ENCODE results near the gene STUB1. TPM values are rescaled to one million over a fixed set of nuclear protein-coding genes. Genes with fewer than 3 reads are reported as not detected.

STUB1 gene
- 102 and 123 TPM in 2 replicates for total RNA-seq (2014; rRNA removed; shearing (Covaris generic))

DNA sequence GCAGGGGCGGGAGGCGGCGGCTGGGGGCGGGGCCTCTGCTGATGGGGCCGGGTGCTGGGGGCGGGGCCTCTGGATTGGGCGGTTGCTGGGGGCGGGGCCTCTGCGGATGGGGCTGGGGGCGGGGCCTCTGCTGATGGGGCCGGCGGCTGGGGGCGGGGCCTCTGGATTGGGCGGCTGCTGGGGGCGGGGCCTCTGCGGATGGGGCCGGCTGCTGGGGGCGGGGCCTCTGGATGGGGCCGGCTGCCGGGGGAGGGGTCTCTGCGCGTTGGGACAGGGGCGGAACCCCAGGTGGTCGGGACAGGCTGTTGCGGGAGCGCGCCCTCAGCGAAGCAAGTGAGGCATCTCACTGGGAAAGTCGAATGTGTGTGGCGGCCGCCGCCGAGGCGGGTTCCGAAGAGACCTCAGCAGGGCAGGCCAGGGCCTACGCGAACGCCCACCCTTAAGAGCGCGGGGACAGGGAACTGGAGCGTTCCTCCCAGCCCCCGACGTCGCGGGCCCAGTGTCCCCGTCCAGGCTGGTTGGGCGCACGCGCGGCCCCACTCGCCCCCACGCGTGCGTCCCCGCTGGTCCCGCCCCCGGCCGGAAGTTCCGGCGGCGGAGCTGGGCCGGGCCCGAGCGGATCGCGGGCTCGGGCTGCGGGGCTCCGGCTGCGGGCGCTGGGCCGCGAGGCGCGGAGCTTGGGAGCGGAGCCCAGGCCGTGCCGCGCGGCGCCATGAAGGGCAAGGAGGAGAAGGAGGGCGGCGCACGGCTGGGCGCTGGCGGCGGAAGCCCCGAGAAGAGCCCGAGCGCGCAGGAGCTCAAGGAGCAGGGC is at the start of gene STUB1:
TSS of gene STUB1 (plus strand) at position 597 of the 811 bp plus-strand sequence. CDS start at position 713, 116 bp downstream.
- DNase-seq (ENCODE audit: low spot score): peak; percentile 55

DNA sequence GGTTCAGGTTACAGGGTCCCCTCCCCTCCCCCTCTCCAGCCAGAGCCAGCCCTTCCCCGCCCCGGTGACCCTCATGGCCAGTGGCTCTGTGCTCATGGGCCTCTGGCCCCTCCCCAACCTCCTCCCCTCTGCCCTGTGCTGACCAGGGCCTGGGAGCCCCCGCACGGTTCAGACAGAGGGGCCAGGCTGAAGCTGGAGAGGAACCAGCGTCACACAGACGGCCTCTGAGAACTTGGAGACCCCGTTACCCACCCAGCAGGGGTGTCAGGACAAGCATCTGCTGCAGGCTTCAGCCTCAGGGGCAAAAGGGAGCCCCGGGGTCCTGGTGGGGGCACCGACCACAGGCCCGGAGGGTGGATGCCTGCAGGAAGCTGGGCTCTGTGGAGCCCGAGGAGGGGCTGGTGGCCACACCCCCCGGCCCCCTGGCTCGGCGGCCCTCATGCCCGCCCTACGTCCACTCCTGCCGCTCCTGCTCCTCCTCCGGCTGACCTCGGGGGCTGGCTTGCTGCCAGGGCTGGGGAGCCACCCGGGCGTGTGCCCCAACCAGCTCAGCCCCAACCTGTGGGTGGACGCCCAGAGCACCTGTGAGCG is 49.3 kb upstream of the STUB1 start, which contains the start of gene WFIKKN1:
TSS of gene WFIKKN1 (plus strand) at position 171 of the 591 bp plus-strand sequence. CDS start at position 440, 269 bp downstream.
- DNase-seq (ENCODE audit: low spot score): no peak

DNA sequence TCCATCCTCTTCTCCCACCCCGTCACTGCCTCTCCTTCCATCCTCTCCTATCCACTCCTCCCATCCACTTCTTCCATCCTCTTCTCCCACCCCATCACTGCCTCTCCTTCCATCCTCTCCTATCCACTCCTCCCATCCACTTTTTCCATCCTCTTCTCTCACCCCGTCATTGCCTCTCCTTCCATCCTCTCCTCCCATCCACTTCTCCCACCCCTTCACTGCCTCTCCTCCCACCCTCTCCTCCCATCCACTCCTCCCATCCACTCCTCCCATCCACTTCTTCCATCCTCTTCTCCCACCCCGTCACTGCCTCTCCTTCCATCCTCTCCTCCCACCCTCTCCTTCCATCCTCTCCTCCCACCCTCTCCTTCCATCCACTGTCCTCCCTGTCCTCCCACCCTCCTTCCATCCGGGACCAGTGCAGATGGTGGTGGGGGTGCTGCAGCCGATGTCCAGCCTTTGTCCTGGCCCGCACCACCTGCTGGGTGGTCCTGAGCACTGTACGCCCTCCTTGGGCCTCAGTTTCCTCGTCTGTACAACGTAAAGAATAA is 48.3 kb upstream of the STUB1 start:
- no peak for DNase-seq (ENCODE audit: low spot score)

DNA sequence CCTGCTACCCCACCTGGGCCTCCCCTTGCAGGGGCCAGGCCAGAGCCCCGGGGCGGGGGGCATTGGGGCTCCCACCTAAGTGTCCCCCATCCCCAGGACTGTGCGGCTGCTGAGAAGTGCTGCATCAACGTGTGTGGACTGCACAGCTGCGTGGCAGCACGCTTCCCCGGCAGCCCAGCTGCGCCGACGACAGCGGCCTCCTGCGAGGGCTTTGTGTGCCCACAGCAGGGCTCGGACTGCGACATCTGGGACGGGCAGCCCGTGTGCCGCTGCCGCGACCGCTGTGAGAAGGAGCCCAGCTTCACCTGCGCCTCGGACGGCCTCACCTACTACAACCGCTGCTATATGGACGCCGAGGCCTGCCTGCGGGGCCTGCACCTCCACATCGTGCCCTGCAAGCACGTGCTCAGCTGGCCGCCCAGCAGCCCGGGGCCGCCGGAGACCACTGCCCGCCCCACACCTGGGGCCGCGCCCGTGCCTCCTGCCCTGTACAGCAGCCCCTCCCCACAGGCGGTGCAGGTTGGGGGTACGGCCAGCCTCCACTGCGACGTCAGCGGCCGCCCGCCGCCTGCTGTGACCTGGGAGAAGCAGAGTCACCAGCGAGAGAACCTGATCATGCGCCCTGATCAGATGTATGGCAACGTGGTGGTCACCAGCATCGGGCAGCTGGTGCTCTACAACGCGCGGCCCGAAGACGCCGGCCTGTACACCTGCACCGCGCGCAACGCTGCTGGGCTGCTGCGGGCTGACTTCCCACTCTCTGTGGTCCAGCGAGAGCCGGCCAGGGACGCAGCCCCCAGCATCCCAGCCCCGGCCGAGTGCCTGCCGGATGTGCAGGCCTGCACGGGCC is 47.5 kb upstream of the STUB1 start:
- no peak for DNase-seq (ENCODE audit: low spot score)

DNA sequence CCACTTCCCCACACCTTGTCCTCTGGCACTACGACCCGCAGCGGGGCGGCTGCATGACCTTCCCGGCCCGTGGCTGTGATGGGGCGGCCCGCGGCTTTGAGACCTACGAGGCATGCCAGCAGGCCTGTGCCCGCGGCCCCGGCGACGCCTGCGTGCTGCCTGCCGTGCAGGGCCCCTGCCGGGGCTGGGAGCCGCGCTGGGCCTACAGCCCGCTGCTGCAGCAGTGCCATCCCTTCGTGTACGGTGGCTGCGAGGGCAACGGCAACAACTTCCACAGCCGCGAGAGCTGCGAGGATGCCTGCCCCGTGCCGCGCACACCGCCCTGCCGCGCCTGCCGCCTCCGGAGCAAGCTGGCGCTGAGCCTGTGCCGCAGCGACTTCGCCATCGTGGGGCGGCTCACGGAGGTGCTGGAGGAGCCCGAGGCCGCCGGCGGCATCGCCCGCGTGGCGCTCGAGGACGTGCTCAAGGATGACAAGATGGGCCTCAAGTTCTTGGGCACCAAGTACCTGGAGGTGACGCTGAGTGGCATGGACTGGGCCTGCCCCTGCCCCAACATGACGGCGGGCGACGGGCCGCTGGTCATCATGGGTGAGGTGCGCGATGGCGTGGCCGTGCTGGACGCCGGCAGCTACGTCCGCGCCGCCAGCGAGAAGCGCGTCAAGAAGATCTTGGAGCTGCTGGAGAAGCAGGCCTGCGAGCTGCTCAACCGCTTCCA is 46.7 kb upstream of the STUB1 start:
- no peak for DNase-seq (ENCODE audit: low spot score)

DNA sequence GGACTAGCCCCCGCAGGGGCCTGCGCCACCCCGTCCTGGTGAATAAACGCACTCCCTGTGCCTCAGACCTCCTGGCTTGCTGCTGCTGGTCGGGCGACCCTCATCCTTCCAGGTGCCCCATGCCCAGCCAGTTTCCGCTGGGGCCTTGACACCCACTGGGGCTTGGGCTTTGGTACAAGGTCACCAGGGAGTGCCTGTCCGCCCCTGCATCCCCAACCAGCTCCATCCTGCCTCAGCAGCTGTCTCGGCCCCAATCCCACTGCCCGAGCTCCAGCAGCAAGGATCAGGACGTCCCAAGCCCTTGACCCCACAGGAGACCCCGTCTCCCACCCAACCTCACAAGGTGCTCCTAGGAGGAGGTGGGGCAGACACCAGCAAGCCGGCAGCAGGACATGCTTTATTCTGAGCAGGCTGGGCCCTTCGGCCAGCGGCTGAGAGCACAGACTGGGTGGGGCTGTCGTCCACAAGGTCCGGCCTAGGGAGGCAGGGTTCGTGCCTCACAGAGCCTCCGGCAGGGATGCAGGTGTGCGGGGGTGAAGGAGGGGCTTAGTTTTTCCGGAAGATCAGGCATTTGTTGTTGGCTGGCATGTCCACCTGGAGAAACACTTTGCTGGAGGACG is 46.0 kb upstream of the STUB1 start:
- DNase-seq (ENCODE audit: low spot score): no peak

DNA sequence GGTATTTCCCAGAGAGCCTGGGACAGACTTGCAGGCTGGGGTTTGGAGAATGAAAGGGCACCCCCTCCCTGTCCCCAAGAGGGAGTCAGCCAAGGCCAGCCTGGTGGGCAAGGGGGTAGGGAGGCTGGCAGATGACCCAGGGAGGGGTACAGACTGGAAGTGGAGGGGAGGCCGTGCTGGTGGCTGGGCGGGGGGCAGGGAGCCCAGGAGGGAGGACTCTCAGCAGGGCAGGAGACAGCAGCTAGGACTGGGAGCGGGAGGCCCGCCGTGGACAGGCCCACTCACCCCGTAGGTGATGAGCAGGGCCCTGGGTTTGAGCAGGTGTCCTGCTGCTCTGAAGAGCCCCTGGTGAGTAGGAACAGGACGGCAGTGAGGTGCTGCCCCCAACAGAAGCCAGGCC is 45.2 kb upstream of the STUB1 start:
- no peak for DNase-seq (ENCODE audit: low spot score)

DNA sequence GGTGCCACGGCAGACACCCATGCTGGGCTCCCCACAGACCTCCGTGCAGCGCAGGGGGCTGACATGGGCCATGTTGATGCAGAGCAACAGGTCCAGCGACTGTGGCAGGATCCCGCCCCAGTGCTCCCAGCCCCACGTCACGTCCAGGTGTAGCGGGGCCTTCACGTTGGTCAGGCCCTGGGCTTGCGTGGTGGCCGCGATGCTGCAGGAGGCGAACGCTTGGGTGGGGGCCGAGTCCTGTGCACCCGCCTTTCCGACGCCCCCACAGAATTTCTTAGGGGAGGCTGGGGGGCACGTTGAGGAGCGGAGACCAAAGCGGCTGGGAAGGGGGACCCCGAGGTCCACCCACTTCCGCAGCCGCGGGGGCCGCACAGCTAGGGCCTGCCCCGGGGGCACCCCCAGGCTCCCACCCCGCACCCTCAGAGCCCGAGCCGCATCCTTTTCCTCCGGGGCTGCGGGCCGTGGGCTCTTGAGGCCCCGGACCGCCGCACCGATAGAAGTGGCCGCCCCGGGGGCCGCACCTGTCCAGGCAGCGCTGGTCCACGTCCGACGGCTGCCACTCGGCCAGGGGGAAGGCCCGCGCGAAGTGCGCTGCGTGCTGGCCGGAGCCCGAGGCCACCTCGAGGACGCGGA is 44.5 kb upstream of the STUB1 start:
- DNase-seq (ENCODE audit: low spot score): no peak

DNA sequence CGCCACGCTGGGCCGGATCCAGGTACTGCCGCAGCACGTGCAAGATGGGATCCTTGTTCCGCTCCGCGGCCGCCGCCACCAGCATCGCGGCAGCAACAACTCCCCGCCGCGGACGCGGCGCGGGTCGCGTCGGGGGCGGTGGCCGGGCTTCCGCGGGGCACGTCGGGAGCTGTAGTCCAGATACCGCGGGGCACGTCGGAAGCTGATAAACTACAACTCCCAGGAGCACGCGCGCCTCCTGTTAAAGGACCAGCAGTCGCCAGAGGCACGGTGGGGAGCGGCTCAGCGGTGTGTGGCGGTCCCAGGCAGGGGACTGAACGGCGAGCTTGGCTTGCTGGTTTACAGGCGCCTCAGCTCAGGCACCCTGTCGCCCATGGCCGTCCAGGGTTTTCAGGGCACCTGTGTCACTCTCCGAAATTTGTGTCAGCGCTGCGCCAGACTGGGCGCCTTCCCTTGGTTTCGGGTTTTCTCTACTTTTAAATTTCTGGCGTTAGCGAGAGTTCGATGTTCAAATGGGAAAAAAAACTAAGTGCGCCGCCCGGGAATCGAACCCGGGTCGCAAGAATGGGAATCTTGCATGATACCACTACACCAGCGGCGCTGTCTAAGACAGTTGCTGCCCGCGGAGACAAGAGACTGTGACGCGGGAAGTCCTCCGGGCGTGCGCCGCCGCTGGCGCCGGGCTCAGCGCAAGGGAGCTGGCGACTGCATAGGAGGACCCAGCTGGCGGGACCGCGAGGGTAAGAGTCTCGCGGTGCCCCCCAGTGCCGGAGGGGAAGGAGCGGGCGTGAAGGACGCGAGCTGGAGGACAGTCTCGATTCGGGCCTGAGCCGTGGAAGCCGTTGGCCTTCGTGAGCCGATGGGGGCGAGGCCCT is 43.8 kb upstream of the STUB1 start, which contains the start of gene METTL26:
TSS of gene METTL26 (minus strand) at position 100 of the 875 bp plus-strand sequence. CDS start at position 85, 15 bp downstream.
- peak; percentile 86 for DNase-seq (ENCODE audit: low spot score)

DNA sequence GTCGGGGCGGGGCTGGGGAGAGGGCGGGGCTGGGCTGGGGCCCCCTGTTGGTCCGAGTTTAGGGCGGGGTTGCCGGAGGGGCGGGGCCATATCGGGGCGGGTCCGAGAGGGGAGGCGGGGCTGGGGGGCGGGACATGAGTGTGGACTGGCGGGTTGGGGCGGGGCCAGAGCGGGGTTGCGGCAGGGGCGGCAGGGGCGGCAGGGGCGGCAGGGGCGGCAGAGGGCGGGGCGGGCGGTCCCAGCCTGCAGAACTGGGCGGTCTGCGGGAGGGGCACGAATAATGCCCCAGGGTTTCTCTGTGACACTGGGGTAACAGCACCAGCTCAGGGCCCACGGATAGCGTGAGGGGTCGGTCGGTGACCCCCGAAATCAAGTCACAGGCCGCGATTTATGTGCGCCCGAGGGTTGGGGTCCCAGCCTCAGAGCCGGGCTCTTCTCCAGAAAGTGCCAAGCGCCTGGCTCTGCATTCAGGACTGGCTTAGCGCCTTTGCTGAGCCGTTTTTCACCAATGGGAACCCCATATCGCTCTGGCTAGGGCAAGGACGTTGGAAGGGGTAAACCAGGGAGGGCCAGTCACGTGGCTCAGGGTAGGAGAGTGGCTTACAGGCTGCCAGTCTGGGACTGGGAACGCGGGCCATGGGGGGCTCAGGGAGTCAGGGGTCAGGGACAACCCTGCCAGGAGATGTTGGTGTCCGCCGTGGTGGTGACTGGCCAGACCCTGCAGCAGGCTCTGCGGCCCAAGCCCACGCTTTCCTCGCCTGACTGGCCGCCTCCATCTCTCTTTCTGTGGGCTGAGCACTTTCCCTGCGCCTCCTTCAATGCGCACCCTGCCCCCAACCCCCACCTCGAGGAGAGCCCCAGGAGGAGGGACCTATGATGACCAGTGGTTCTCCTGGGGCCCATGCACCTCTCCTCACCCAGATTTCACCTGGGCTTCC is 42.9 kb upstream of the STUB1 start:
- no peak for DNase-seq (ENCODE audit: low spot score)

DNA sequence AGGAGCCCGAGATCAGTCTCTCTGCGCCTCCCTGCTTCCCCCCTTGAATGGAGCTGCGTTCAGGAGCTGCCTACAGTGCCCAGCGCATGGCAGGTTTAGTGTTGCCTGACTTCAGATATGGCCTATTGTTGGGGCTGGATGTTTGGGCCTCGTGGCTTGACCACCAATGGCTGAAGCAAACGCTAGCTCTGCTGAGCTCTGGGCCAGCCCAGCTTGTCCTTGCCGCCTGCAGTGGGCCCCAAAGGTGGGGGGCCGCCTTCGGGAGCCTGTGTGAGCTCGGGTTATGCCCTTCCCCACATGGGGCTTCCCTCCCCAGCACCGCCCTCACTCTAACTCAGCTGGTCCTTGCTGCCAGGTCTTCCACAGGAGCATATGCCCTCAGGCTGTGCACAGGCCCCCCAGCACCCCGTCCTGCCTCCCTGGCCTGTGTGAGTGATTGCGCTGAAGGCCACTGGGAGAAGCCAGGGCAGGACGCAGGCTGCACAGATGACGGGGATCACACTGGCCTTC is 42.1 kb upstream of the STUB1 start:
- no peak for DNase-seq (ENCODE audit: low spot score)

DNA sequence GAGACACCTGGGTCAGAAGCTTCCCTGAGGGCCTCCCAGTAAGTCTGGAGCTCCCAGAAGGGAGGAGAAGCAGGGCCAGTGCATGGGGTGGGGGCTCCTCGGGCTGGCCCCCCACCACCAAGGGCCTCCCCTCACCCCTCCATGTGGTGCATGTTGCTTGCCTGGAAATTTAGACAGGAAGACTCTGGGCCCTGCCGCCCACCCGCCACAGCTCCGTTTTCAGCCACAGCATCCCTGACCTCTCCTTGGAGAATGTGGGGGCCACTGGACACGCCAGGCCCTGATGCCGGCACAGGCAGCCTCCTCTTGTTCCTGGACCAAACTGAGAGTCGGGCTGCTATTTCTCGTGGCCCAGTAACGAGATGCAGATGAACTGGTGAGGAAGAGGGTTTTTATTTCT is 41.4 kb upstream of the STUB1 start:
- no peak for DNase-seq (ENCODE audit: low spot score)

DNA sequence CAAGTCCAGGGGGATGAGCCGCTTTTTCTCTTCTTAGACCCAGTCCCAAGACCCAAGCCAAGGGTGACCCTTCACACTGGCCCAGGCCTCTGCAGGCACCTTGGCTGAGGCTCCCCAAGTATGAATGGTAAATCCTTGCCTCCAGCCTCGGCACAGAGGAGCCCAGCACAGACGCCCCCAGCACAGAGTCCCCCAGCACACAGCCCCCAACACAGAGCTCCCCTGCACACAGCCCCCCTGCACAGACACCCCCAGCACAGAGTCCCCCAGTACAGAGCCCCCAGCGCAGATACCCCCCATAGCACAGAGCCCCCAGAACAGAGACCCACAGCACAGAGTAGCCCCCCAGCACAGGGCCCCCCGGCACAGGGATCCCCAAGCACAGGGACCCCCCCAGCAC is 39.6 kb upstream of the STUB1 start:
- DNase-seq (ENCODE audit: low spot score): no peak

DNA sequence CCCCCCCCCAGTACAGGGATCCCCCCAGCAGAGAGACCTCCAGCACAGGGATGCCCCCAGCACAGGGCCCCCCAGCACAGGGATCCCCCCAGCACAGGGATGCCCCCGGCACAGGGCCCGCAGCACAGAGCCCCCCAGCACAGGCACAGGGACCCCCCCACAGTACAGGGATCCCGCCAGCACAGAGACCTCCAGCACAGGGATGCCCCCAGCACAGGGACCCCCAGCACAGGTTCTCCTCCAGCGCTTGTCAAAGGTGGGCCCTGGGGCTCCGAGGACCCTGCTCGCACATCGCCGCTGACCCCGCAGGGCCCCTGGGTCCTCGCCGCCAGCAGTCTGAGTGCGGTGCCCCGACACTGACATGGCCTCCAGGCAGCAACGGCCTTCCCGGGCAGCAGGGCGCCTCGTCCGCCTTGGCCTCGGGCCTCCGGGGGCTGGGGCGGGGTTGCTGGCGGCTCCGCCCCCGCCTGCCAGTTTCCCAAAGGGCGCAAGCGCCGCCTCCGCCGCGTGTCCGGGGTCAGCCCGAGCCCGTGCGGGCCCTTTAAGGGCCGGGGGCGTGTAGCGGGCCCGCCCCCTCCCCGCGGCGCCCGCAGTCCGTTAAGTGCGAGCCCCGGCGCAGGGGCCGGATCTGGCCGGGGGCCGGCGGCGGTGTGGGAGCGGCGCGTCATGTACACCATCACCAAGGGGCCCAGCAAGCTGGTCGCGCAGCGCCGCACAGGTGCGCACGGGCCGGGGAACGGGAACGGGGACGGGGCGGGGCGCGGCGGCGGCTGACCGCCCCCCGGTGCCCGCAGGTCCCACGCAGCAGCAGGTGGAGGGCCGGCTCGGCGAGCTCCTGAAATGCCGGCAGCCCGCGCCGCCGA is 38.7 kb upstream of the STUB1 start, which contains the start of gene MCRIP2:
TSS of gene MCRIP2 (plus strand) at position 503 of the 863 bp plus-strand sequence. CDS start at position 667, 164 bp downstream.
- DNase-seq (ENCODE audit: low spot score): no peak

DNA sequence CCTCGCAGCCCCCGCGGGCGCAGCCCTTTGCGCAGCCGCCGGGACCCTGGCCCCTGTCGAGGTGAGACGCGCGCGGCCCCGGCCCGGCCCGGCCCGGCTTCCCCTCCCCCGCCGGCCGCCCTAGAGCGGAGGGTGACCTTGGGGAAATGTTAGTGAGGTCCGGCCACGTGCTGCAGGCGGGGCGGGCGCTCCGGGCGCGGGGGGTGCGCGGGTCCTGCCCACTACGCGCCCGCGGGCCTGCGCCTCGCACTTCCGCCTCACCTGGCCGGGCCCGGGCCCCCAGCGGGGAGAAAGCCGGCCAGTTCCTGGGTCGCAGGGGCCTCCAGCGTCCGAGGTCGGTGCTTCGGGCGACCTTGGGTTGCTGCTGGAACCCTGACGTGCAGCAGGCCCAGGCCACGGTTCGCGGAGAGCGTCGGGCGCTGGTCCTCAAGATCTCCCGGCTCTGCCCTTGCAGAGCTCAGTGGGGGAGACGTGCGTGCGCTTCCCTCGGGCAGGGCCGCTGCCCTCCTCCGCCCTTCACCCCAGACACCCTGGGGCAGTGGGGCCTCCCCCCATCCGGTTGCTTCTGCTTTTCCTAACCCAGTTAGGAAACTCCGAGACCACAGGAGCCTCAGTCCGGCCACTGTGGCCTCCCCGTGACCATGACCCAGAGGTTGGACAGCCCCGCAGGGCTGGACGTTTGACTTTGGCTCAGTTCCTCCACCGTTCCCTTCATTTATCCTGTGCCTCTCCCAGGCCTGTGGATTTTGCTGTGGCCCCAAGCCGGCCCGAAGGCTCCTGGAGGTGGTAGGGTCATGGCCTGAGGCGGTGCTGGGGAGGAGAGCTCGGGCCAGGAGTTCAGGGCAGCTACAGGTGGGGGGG is 37.8 kb upstream of the STUB1 start:
- DNase-seq (ENCODE audit: low spot score): no peak

DNA sequence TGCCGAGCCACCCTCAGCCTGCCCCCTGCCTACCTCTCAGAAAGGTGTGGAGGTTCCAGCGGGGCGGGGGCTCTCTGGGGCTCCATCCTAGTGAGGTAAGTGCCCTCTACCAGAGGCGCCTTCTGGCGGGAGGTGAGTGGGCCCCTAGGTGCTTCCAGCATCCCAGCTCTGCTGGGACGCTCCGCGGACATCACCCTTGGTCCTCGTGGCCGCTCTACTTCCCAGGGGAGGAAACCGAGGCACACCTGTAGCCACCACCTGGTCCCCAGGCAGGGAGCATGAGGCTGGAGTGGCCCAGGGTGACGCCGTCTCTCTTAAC is 37.2 kb upstream of the STUB1 start:
- no peak for DNase-seq (ENCODE audit: low spot score)
